Skin of body (tissue), 2 donors: ENCODE measurements around the gene ENPP1. TPM values are rescaled to one million over a fixed set of nuclear protein-coding genes. Genes with fewer than 3 reads are reported as not detected.
"Not testable (repeated sequence)": the region's sequence is repeated elsewhere in the genome, so short reads cannot be mapped to it uniquely, and the experiment has no call there.

ENCODE experiments used
- DNase-seq: peaks from one replicate; lab custom pipeline; 2025; lab: John Stamatoyannopoulos, UW
- total RNA-seq: library from RNA; depleted of rRNA; stranded (reverse); fragments of >200 nt; gene quantifications from one replicate; pipeline ENCODE4 v1.2.3, GENCODE V29; 2014

The ENPP1 gene
- total RNA-seq, 1 donor from 2014 or later: 16.2 TPM

- no peak for DNase-seq
Measured at GRCh38 chr6:131828080-131828479, 20.3 kb downstream of the ENPP1 start.

- no peak for DNase-seq
Measured at GRCh38 chr6:131828951-131829350, 21.1 kb downstream of the ENPP1 start.

- DNase-seq: no peak
Measured at GRCh38 chr6:131831392-131831791, 23.6 kb downstream of the ENPP1 start.

GRCh38 chr6:131831886-131832285 is 24.1 kb downstream of the ENPP1 start:
- no peak for DNase-seq

GRCh38 chr6:131832363-131832762 is 24.5 kb downstream of the ENPP1 start:
- DNase-seq: no peak

- DNase-seq: no peak
Measured at GRCh38 chr6:131838051-131838450, 30.2 kb downstream of the ENPP1 start.

GRCh38 chr6:131839388-131839787 is 31.6 kb downstream of the ENPP1 start:
- DNase-seq: no peak

GRCh38 chr6:131840441-131840840 is 32.6 kb downstream of the ENPP1 start:
- DNase-seq: no peak

- no peak for DNase-seq
Measured at GRCh38 chr6:131840936-131841583, 33.2 kb downstream of the ENPP1 start.

GRCh38 chr6:131843768-131844167 is 35.9 kb downstream of the ENPP1 start:
- no peak for DNase-seq

GRCh38 chr6:131844243-131844841 is 36.5 kb downstream of the ENPP1 start:
- DNase-seq: no peak

- DNase-seq: no peak
Measured at GRCh38 chr6:131846023-131846663, 38.3 kb downstream of the ENPP1 start.

- no peak for DNase-seq
Measured at GRCh38 chr6:131846905-131847304, 39.1 kb downstream of the ENPP1 start.

- no peak for DNase-seq
Measured at GRCh38 chr6:131849799-131850198, 42.0 kb downstream of the ENPP1 start.

- DNase-seq: no peak
Measured at GRCh38 chr6:131851049-131851769, 43.4 kb downstream of the ENPP1 start.

- no peak for DNase-seq
Measured at GRCh38 chr6:131852200-131852599, 44.4 kb downstream of the ENPP1 start.

GRCh38 chr6:131854803-131855202 is 47.0 kb downstream of the ENPP1 start:
- DNase-seq: no peak

GRCh38 chr6:131858765-131859415 is 51.1 kb downstream of the ENPP1 start:
- peak; percentile 47 for DNase-seq

GRCh38 chr6:131859658-131860057 is 51.8 kb downstream of the ENPP1 start:
- not testable (repeated sequence) for DNase-seq

GRCh38 chr6:131861381-131861780 is 53.6 kb downstream of the ENPP1 start:
- DNase-seq: peak; percentile 6

- no peak for DNase-seq
Measured at GRCh38 chr6:131862476-131862875, 54.7 kb downstream of the ENPP1 start.

GRCh38 chr6:131867744-131868143 is 59.9 kb downstream of the ENPP1 start:
- DNase-seq: no peak
